Transverse colon (tissue), 4 donors: ENCODE results near the gene RFTN1.
"Not testable (repeated sequence)": the region's sequence is repeated elsewhere in the genome, so short reads cannot be mapped to it uniquely, and the experiment has no call there.

Source experiments
- POLR2A ChIP-seq: fragments of 450-650 bp; IDR thresholded peaks from one replicate; pipeline ENCODE4 v1.6.1; 2016; ENCODE audit warnings: antibody characterized with exemption, mild to moderate bottlenecking, moderate library complexity
- POLR2AphosphoS5 ChIP-seq, 3 donors: sonication (generic); formaldehyde crosslinking; IDR thresholded peaks; one replicate each; pipeline ENCODE4 v1.6.1; 2016; ENCODE audit warnings: antibody characterized with exemption in 3 of 3
- TF ChIP-seq, protein P1 (sequence below), 5 experiments: fragments of 200-600 bp in 3 of 5; fragments of 450-650 bp in 2 of 5; sonication (generic) in 3 of 5; IDR thresholded peaks; 1 replicate in 2 of 5; 2 replicates in 3 of 5; pipeline ENCODE4 v1.5.1; 2016 to 2017; ENCODE audit warnings: antibody characterized with exemption in 5 of 5, inconsistent platforms in 3 of 5, mild to moderate bottlenecking in 2 of 5, moderate library complexity in 1 of 5

GRCh38 chr3:16489326-16490061 is 24.0 kb downstream of the RFTN1 start:
- TF ChIP-seq, protein P1, sequence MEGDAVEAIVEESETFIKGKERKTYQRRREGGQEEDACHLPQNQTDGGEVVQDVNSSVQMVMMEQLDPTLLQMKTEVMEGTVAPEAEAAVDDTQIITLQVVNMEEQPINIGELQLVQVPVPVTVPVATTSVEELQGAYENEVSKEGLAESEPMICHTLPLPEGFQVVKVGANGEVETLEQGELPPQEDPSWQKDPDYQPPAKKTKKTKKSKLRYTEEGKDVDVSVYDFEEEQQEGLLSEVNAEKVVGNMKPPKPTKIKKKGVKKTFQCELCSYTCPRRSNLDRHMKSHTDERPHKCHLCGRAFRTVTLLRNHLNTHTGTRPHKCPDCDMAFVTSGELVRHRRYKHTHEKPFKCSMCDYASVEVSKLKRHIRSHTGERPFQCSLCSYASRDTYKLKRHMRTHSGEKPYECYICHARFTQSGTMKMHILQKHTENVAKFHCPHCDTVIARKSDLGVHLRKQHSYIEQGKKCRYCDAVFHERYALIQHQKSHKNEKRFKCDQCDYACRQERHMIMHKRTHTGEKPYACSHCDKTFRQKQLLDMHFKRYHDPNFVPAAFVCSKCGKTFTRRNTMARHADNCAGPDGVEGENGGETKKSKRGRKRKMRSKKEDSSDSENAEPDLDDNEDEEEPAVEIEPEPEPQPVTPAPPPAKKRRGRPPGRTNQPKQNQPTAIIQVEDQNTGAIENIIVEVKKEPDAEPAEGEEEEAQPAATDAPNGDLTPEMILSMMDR (IDR thresholded peaks at IDR 0.05), result not testable (repeated sequence)
- TF ChIP-seq POLR2AphosphoS5 (IDR thresholded peaks at IDR 0.05); POLR2A: not testable (repeated sequence)
